H9 (cell line): ENCODE data around the gene RAB11FIP4. TPM values are rescaled to one million over a fixed set of nuclear protein-coding genes. Genes with fewer than 3 reads are reported as not detected.

Source experiments
- DNase-seq: peaks from one replicate; pipeline ENCODE4 v3.0.0-alpha.2; 2017
- H2AFZ ChIP-seq: one replicate; pipeline ENCODE4 v1.6.1; 2013; ENCODE audit warnings: mild to moderate bottlenecking, low read length, control low read depth, moderate library complexity
- H2AK5ac ChIP-seq: 2 replicates; pipeline ENCODE4 v1.6.1; 2013; ENCODE audit warnings: low read length, control low read depth, mixed read lengths; ENCODE audit not compliant: insufficient read length
- H2BK120ac ChIP-seq: one replicate; pipeline ENCODE4 v1.6.1; 2013; ENCODE audit warnings: low read depth, mild to moderate bottlenecking, low read length, control low read depth, inconsistent platforms; ENCODE audit not compliant: poor library complexity, severe bottlenecking
- H2BK12ac ChIP-seq: 2 replicates; pipeline ENCODE4 v1.6.1; 2013; ENCODE audit warnings: low read length, control low read depth, mixed read lengths, low read depth; ENCODE audit not compliant: insufficient read length
- H2BK15ac ChIP-seq: 2 replicates; pipeline ENCODE4 v1.6.1; 2013; ENCODE audit warnings: low read depth, low read length, control low read depth
- H2BK20ac ChIP-seq: one replicate; pipeline ENCODE4 v1.6.1; 2013; ENCODE audit warnings: low read depth, mild to moderate bottlenecking, low read length, control low read depth, inconsistent platforms; ENCODE audit not compliant: poor library complexity, severe bottlenecking
- H2BK5ac ChIP-seq: 2 replicates; pipeline ENCODE4 v1.6.1; 2013; ENCODE audit warnings: low read length, control low read depth, mixed read lengths; ENCODE audit not compliant: insufficient read length
- H3K14ac ChIP-seq: 2 replicates; pipeline ENCODE4 v1.6.1; 2013; ENCODE audit warnings: low read length, control low read depth; ENCODE audit not compliant: insufficient read depth
- H3K18ac ChIP-seq: 2 replicates; pipeline ENCODE4 v1.6.1; 2013; ENCODE audit warnings: low read depth, mild to moderate bottlenecking, mixed read lengths, low read length, control low read depth; ENCODE audit not compliant: insufficient read length
- H3K23ac ChIP-seq: 2 replicates; pipeline ENCODE4 v1.6.1; 2013; ENCODE audit warnings: low read length, control low read depth, mixed read lengths, low read depth; ENCODE audit not compliant: insufficient read length
- H3K23me2 ChIP-seq: 2 replicates; pipeline ENCODE4 v1.6.1; 2013; ENCODE audit warnings: low read depth, mild to moderate bottlenecking, mixed read lengths, low read length, control low read depth; ENCODE audit not compliant: insufficient read length, poor library complexity, severe bottlenecking
- H3K27ac ChIP-seq: 2 replicates; pipeline ENCODE4 v1.5.1; 2013; ENCODE audit warnings: low read length, control low read depth, mixed read lengths, low read depth; ENCODE audit not compliant: insufficient read length
- H3K27me3 ChIP-seq: 2 replicates; pipeline ENCODE4 v1.6.1; 2013; ENCODE audit warnings: low read length, control low read depth, inconsistent platforms; ENCODE audit not compliant: insufficient read depth
- H3K4ac ChIP-seq: 2 replicates; pipeline ENCODE4 v1.6.1; 2013; ENCODE audit warnings: low read depth, mild to moderate bottlenecking, control low read depth, inconsistent platforms, low read length, moderate library complexity
- H3K4me1 ChIP-seq: 2 replicates; pipeline ENCODE4 v1.6.1; 2013; ENCODE audit warnings: low read length, control low read depth, inconsistent platforms; ENCODE audit not compliant: insufficient read depth
- H3K4me2 ChIP-seq: 2 replicates; pipeline ENCODE4 v1.6.1; 2013; ENCODE audit warnings: low read length, control low read depth, mixed read lengths; ENCODE audit not compliant: insufficient read length, insufficient read depth
- H3K56ac ChIP-seq: 2 replicates; pipeline ENCODE4 v1.6.1; 2013; ENCODE audit warnings: low read depth, mild to moderate bottlenecking, mixed read lengths, low read length, control low read depth; ENCODE audit not compliant: insufficient read length
- H3K79me1 ChIP-seq: 2 replicates; pipeline ENCODE4 v1.6.1; 2013; ENCODE audit warnings: low read depth, mild to moderate bottlenecking, moderate library complexity, low read length, control low read depth, inconsistent platforms; ENCODE audit not compliant: insufficient read depth, poor library complexity, severe bottlenecking
- H3K79me2 ChIP-seq: 2 replicates; pipeline ENCODE4 v1.6.1; 2013; ENCODE audit warnings: low read length, control low read depth, inconsistent platforms; ENCODE audit not compliant: insufficient read depth
- H3K9ac ChIP-seq: 2 replicates; pipeline ENCODE4 v1.6.1; 2013; ENCODE audit warnings: low read length, control low read depth, mixed read lengths; ENCODE audit not compliant: insufficient read length; ENCODE audit errors: extremely low read depth
- H3K9me3 ChIP-seq: one replicate; pipeline ENCODE4 v1.6.1; 2013; ENCODE audit warnings: low read depth, low read length, inconsistent platforms; ENCODE audit not compliant: control insufficient read depth
- H3T11ph ChIP-seq: one replicate; pipeline ENCODE4 v1.6.1; 2013; ENCODE audit warnings: mild to moderate bottlenecking, low read length, control low read depth, inconsistent platforms
- H4K20me1 ChIP-seq: one replicate; pipeline ENCODE4 v1.6.1; 2013; ENCODE audit not compliant: control insufficient read depth, insufficient read length, insufficient read depth
- H4K5ac ChIP-seq: 2 replicates; pipeline ENCODE4 v1.6.1; 2013; ENCODE audit warnings: low read depth, mild to moderate bottlenecking, mixed read lengths, low read length, control low read depth; ENCODE audit not compliant: insufficient read length
- H4K8ac ChIP-seq: replicated peaks from 2 replicates; pipeline ENCODE4 v1.6.1; 2013; ENCODE audit warnings: low read length, control low read depth, mixed read lengths, low read depth; ENCODE audit not compliant: insufficient read length
- H4K91ac ChIP-seq: 2 replicates; pipeline ENCODE4 v1.6.1; 2013; ENCODE audit warnings: low read depth, mild to moderate bottlenecking, moderate library complexity, mixed read lengths, low read length, control low read depth; ENCODE audit not compliant: insufficient read length
- H3K27ac Mint-ChIP-seq, 3 experiments: 2 replicates in 2 of 3; 3 replicates in 1 of 3; pipeline ENCODE4 v1.8.0; 2020 to 2021; ENCODE audit warnings: mixed read lengths in 3 of 3, mild to moderate bottlenecking in 1 of 3, moderate library complexity in 1 of 3
- H3K27me3 Mint-ChIP-seq: 2 replicates; pipeline ENCODE4 v1.8.0; 2021; ENCODE audit warnings: low read depth, mild to moderate bottlenecking, moderate library complexity, mixed read lengths
- H3K36me3 Mint-ChIP-seq, 3 experiments: 2 replicates in 2 of 3; 3 replicates in 1 of 3; pipeline ENCODE4 v1.8.0; 2020 to 2021; ENCODE audit warnings: low read depth in 3 of 3, mixed read lengths in 3 of 3; ENCODE audit not compliant: insufficient read depth in 1 of 3
- H3K4me1 Mint-ChIP-seq, 2 experiments: 2 replicates each; pipeline ENCODE4 v1.8.0; 2020; ENCODE audit warnings: mixed read lengths in 2 of 2
- H3K4me3 Mint-ChIP-seq, 2 experiments: 2 replicates in 1 of 2; 3 replicates in 1 of 2; pipeline ENCODE4 v1.8.0; 2020 to 2021; ENCODE audit warnings: mild to moderate bottlenecking in 2 of 2, mixed read lengths in 2 of 2, moderate library complexity in 1 of 2
- H3K9me3 Mint-ChIP-seq, 2 experiments: 2 replicates in 1 of 2; 3 replicates in 1 of 2; pipeline ENCODE4 v1.8.0; 2020; ENCODE audit warnings: mild to moderate bottlenecking in 2 of 2, mixed read lengths in 2 of 2, moderate library complexity in 1 of 2
- WGBS: extraction: QIAGEN DNeasy Blood & Tissue Kit; methylation state at CpG from one replicate; pipeline ENCODE4 v1.1.7; 2013; ENCODE audit warnings: missing lambda C conversion rate, low lambda C conversion rate, mixed read lengths; ENCODE audit not compliant: insufficient read length; ENCODE audit errors: extremely low coverage; 5-methylcytosine and 5-hydroxymethylcytosine counted together
- total RNA-seq: library from RNA; stranded (reverse); gene quantifications from 2 replicates; pipeline ENCODE4 v1.2.1, GENCODE V29; 2021
- TF ChIP-seq, protein P1 (sequence below): fragments of 200-600 bp; sonication (generic); conservative IDR thresholded peaks from 3 replicates; pipeline ENCODE4 v1.8.0; 2021; ENCODE audit warnings: antibody characterized with exemption, mild to moderate bottlenecking

Gene RAB11FIP4
- total RNA-seq, 1 experiment from 2014 or later = 25.7 TPM

DNA sequence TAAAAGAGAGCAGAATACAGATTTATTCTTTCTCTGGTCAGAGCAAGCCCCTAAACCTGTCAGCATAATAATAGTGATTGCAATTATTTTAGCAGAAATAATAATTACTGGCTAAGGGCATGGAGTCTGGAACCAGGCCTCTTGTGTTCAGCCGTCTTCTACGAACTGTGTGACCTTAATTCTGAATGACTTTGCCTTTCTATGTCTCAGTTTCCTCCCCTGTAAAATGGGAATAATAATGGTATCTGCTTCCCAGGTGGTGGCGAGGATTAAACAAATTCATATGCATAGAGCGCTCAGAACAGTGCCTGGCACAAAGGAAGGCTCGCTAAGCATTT, 33.4 kb downstream of the RAB11FIP4 start:
- no peak overlapping the region for H3K14ac ChIP-seq
- no peak overlapping the region for H2BK120ac ChIP-seq
- no peaks in the 10 kb centered on the region for H3K9me3 ChIP-seq
- H2BK20ac ChIP-seq = no peak overlapping the region
- H3K79me1 ChIP-seq = no peaks in the 10 kb centered on the region
- Mint-ChIP-seq H3K36me3 (peaks cover 0 to 7% (median 0%) of the 10 kb centered on the region in 3 experiments; a peak in 3 of 7 replicates), H3K4me1 (peaks cover 21 to 23% of the 10 kb centered on the region in 2 experiments), H3K27ac (peak overlapping the region in 2 of 3 experiments; percentile 79 to 97; a peak in 4 of 7 replicates), H3K9me3 (no peaks in the 10 kb centered on the region; a peak in 1 of 5 replicates), H3K27me3 (peaks cover 24% of the 10 kb centered on the region), H3K4me3 (no peak overlapping the region)
- H2AK5ac ChIP-seq = no peak overlapping the region
- no peak overlapping the region for H3T11ph ChIP-seq
- H4K5ac ChIP-seq = no peak overlapping the region
- no peak overlapping the region for H4K8ac ChIP-seq
- no peak for DNase-seq
- H2AFZ ChIP-seq = no peak overlapping the region
- no peak overlapping the region for H2BK5ac ChIP-seq
- H4K91ac ChIP-seq = no peak overlapping the region
- H3K56ac ChIP-seq = no peak overlapping the region
- no peaks in the 10 kb centered on the region for H3K4me1 ChIP-seq
- WGBS = no CpG with 5 or more reads among the region's 5 CpGs
- no peaks in the 10 kb centered on the region for H3K23me2 ChIP-seq
- TF ChIP-seq, protein P1, sequence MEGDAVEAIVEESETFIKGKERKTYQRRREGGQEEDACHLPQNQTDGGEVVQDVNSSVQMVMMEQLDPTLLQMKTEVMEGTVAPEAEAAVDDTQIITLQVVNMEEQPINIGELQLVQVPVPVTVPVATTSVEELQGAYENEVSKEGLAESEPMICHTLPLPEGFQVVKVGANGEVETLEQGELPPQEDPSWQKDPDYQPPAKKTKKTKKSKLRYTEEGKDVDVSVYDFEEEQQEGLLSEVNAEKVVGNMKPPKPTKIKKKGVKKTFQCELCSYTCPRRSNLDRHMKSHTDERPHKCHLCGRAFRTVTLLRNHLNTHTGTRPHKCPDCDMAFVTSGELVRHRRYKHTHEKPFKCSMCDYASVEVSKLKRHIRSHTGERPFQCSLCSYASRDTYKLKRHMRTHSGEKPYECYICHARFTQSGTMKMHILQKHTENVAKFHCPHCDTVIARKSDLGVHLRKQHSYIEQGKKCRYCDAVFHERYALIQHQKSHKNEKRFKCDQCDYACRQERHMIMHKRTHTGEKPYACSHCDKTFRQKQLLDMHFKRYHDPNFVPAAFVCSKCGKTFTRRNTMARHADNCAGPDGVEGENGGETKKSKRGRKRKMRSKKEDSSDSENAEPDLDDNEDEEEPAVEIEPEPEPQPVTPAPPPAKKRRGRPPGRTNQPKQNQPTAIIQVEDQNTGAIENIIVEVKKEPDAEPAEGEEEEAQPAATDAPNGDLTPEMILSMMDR = no peak
- no peak overlapping the region for H3K4me2 ChIP-seq
- H3K23ac ChIP-seq = no peak overlapping the region
- no peaks in the 10 kb centered on the region for H3K27me3 ChIP-seq
- no peak overlapping the region for H3K18ac ChIP-seq
- H4K20me1 ChIP-seq = no peaks in the 10 kb centered on the region
- no peak overlapping the region for H2BK15ac ChIP-seq
- H3K79me2 ChIP-seq = no peaks in the 10 kb centered on the region
- no peak overlapping the region for H3K4ac ChIP-seq
- H3K9ac ChIP-seq = no peak overlapping the region
- H2BK12ac ChIP-seq = no peak overlapping the region
- no peak overlapping the region for H3K27ac ChIP-seq
